T-cell (primary cell): Measurements from ENCODE around the gene SLC30A2. TPM values are rescaled to one million over a fixed set of nuclear protein-coding genes. Genes with fewer than 3 reads are reported as not detected.

Experiments used
- ATAC-seq, 4 experiments: fragments of 200-7000 bp in 3 of 4; fragments of 150-1000 bp in 1 of 4; cut with Tn5 transposase; replicated peaks in 1 of 4; 1 replicate in 3 of 4; 2 replicates in 1 of 4; pipeline ENCODE4 v1.10.0; 2021; ENCODE audit warnings: moderate library complexity in 3 of 4, mild to moderate bottlenecking in 2 of 4, moderate number of reproducible peaks in 1 of 4
- CTCF ChIA-PET, 2 donors: fragments of 300-600 bp; sonication (Branson Sonifier 250); formaldehyde crosslinking; loops; one replicate each; lab custom pipeline; 2022; ENCODE audit warnings: antibody characterized with exemption in 2 of 2; lab: Charles Lee
- POLR2A ChIA-PET, 2 donors: fragments of 300-600 bp; sonication (Branson Sonifier 250); formaldehyde crosslinking; loops; one replicate each; lab custom pipeline; 2022; ENCODE audit warnings: antibody characterized with exemption in 2 of 2; lab: Charles Lee
- DNase-seq, 35 experiments: peaks; one replicate each; pipeline versions ENCODE4 v3.0.0 to v3.0.0-alpha.2; 2013 to 2023
- H3K27ac ChIP-seq: one replicate; pipeline ENCODE4 v1.5.1; 2013; ENCODE audit warnings: low read length
- H3K27me3 ChIP-seq, 2 experiments: replicated peaks in 1 of 2; 1 replicate in 1 of 2; 2 replicates in 1 of 2; pipeline versions ENCODE4 v1.6.1 to v1.7.0; 2013; ENCODE audit warnings: low read length in 1 of 2, mixed read lengths in 1 of 2; ENCODE audit not compliant: control insufficient read depth in 2 of 2, insufficient read depth in 2 of 2; ENCODE audit errors: extremely low read depth in 1 of 2
- H3K36me3 ChIP-seq, 2 donors: 1 replicate in 1 of 2; 2 replicates in 1 of 2; pipeline versions ENCODE4 v1.6.1 to v1.7.0; 2013; ENCODE audit warnings: low read length in 1 of 2; ENCODE audit not compliant: control insufficient read depth in 2 of 2, insufficient read depth in 1 of 2; ENCODE audit errors: extremely low read depth in 1 of 2
- H3K4me1 ChIP-seq, 2 experiments: 1 replicate in 1 of 2; 2 replicates in 1 of 2; pipeline versions ENCODE4 v1.6.1 to v1.7.0; 2013; ENCODE audit warnings: low read length in 2 of 2, mixed read lengths in 1 of 2; ENCODE audit not compliant: insufficient read depth in 2 of 2, control insufficient read depth in 1 of 2; ENCODE audit errors: extremely low read depth in 1 of 2
- H3K4me3 ChIP-seq, 2 donors: 1 replicate in 1 of 2; 2 replicates in 1 of 2; pipeline versions ENCODE4 v1.5.1 to v1.7.0; 2013; ENCODE audit warnings: mild to moderate bottlenecking in 2 of 2, low read length in 1 of 2, moderate library complexity in 1 of 2; ENCODE audit not compliant: control insufficient read depth in 1 of 2; ENCODE audit errors: extremely low read depth in 1 of 2
- H3K9me3 ChIP-seq: 2 replicates; pipeline ENCODE4 v1.7.0; 2013
- H3K27ac Mint-ChIP-seq, 2 donors: one replicate each; pipeline ENCODE4 v1.8.0; 2020 to 2021; ENCODE audit warnings: mild to moderate bottlenecking in 2 of 2, mixed read lengths in 2 of 2
- H3K27me3 Mint-ChIP-seq, 2 donors: one replicate each; pipeline ENCODE4 v1.8.0; 2021 to 2022; ENCODE audit warnings: mixed read lengths in 2 of 2
- H3K36me3 Mint-ChIP-seq: one replicate; pipeline ENCODE4 v1.8.0; 2021; ENCODE audit warnings: mixed read lengths
- H3K4me1 Mint-ChIP-seq, 3 donors: one replicate each; pipeline ENCODE4 v1.8.0; 2020 to 2022; ENCODE audit warnings: mixed read lengths in 3 of 3, mild to moderate bottlenecking in 1 of 3
- H3K4me3 Mint-ChIP-seq, 3 donors: one replicate each; pipeline ENCODE4 v1.8.0; 2020 to 2022; ENCODE audit warnings: mild to moderate bottlenecking in 3 of 3, mixed read lengths in 3 of 3, moderate library complexity in 3 of 3
- H3K9me3 Mint-ChIP-seq, 3 donors: one replicate each; pipeline ENCODE4 v1.8.0; 2020 to 2022; ENCODE audit warnings: mixed read lengths in 3 of 3
- WGBS: methylation state at CpG from one replicate; pipeline ENCODE4 v1.1.5; 2013; ENCODE audit warnings: missing lambda C conversion rate; ENCODE audit not compliant: insufficient coverage; 5-methylcytosine and 5-hydroxymethylcytosine counted together
- total RNA-seq, 35 experiments: library from RNA in 6 of 35; stranded (reverse) in 6 of 35; fragments of 120-200 nt in 1 of 35; gene quantifications; one replicate each; pipeline versions ENCODE4 v1.2.1 to v1.2.4 and lab custom pipeline; 2013 to 2026

Gene SLC30A2
- total RNA-seq, 5 donors from 2014 or later (not counting 1 experiment from before 2014, with no cell fraction given) = 0.13 to 0.38 (median 0.19) TPM; not detected in 2

DNA sequence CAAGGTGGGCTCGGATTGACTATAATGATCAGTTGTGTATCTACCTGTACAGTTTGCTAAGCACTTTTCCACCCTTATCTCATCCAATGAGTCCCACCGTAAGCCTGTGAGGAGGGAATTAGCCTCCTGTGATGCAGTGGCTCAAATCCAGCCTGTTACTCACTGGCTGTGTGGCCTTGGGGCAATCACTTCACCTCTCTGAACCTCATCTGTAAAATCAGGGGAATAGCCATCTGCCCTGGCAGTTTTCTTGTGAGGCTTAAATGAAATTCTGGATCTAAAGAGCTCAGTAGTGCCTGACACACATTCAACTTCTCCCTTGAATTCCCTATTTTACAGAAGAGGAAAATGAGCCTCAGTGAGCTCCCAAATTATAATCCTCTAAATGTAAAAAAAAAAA lies 31.7 kb downstream of the SLC30A2 start:
- H3K4me3 ChIP-seq = no peak overlapping the region
- no peaks in the 10 kb centered on the region for H3K36me3 Mint-ChIP-seq
- no peaks in the 10 kb centered on the region for H3K9me3 ChIP-seq
- whole genome bisulfite sequencing = no CpG with 5 or more reads among the region's 2 CpGs
- POLR2A ChIA-PET = no interaction called here
- H3K27ac ChIP-seq = no peak overlapping the region
- H3K27ac Mint-ChIP-seq = no peak overlapping the region
- H3K4me1 Mint-ChIP-seq = peaks cover 1 to 10% (median 6%) of the 10 kb centered on the region in 3 donors
- peaks cover 0 to 12% of the 10 kb centered on the region in 2 experiments for H3K27me3 ChIP-seq
- H3K27me3 Mint-ChIP-seq = no peaks in the 10 kb centered on the region
- DNase-seq = no peak
- no peak for ATAC-seq
- H3K4me3 Mint-ChIP-seq = no peak overlapping the region
- H3K36me3 ChIP-seq = no peaks in the 10 kb centered on the region
- CTCF ChIA-PET = interaction anchor here in 1 of 2 donors (0.7 kb wide), 1 partner anchor 116 kb away, joined by 5 read pairs; no protein-coding TSS in a partner anchor
- peaks cover 5 to 10% of the 10 kb centered on the region in 2 experiments for H3K4me1 ChIP-seq
- no peaks in the 10 kb centered on the region for H3K9me3 Mint-ChIP-seq

DNA sequence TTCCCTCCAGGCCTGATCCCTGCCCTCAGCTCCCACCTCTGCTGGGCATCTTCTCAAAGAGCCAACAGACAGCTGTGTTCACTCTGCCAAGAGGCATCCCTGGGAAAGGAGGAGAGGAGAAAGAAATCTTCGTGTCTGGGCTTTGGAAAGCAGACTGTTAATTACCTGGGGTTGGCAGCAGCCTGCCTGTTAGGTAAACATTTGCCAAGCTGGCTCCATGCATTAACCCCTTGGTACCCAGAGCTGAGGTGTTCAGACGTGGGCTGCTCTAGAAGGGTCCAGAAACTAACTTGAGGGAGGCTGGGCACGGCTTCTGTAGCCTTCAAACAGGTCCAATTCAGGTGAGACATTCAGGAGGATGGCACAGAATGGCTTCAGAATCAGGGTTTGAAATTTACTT lies 33.1 kb downstream of the SLC30A2 start:
- H3K4me1 Mint-ChIP-seq = peaks cover 1 to 10% (median 6%) of the 10 kb centered on the region in 3 donors
- H3K27ac Mint-ChIP-seq = no peak overlapping the region
- 73% methylated on average over 3 of the region's 3 CpGs for WGBS
- POLR2A ChIA-PET = interaction anchor here in 1 of 2 donors (0.6 kb wide), 1 partner anchor 129 kb away, joined by 3 read pairs; no protein-coding TSS in a partner anchor
- no peak overlapping the region for H3K27ac ChIP-seq
- no peaks in the 10 kb centered on the region for H3K36me3 Mint-ChIP-seq
- H3K27me3 ChIP-seq = peaks cover 0 to 13% of the 10 kb centered on the region in 2 experiments
- H3K9me3 ChIP-seq = no peaks in the 10 kb centered on the region
- H3K9me3 Mint-ChIP-seq = no peaks in the 10 kb centered on the region
- CTCF ChIA-PET = no interaction called here
- H3K36me3 ChIP-seq = no peaks in the 10 kb centered on the region
- H3K4me3 Mint-ChIP-seq = no peak overlapping the region
- ATAC-seq (no peak), DNase-seq (no peak)
- no peak overlapping the region for H3K4me3 ChIP-seq
- H3K4me1 ChIP-seq = peaks cover 5 to 10% of the 10 kb centered on the region in 2 experiments
- no peaks in the 10 kb centered on the region for H3K27me3 Mint-ChIP-seq

DNA sequence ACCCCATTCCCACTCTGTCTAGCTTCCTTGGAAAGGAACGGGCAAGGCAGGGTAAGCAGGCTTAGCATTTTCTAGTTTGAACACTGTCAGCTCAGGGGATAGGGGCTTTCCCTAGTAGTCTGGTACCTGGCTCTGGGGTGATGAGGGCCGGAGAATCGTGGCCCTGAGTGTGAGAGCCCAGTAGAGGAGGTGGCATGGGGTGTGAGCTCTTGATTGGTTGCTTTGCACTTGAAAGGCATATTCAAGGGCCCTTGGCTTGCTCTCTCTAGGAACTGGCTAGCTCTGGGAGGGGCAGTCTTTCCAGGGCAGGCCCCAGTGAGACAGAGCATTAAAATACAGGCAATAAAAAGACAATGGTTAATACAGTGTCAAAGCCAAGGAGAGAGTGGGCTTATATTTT lies 35.1 kb downstream of the SLC30A2 start:
- Mint-ChIP-seq H3K4me3 (no peak overlapping the region), H3K27me3 (peaks cover 5% of the 10 kb centered on the region in 2 donors), H3K4me1 (no peaks in the 10 kb centered on the region), H3K27ac (no peak overlapping the region), H3K36me3 (no peaks in the 10 kb centered on the region), H3K9me3 (no peaks in the 10 kb centered on the region)
- DNase-seq (no peak), ATAC-seq (no peak)
- H3K27me3 ChIP-seq = peaks cover 0 to 20% of the 10 kb centered on the region in 2 experiments
- no peak overlapping the region for H3K4me3 ChIP-seq
- ChIA-PET CTCF (interaction anchor here (0.5 to 1.3 kb wide), 3 partner anchors 96 to 115 kb away, joined by 3 to 5 read pairs (median 3); no protein-coding TSS in a partner anchor), POLR2A (no interaction called here)
- H3K36me3 ChIP-seq = no peaks in the 10 kb centered on the region
- WGBS = 73% methylated on average over 2 of the region's 3 CpGs
- no peak overlapping the region for H3K27ac ChIP-seq
- no peaks in the 10 kb centered on the region for H3K9me3 ChIP-seq
- no peaks in the 10 kb centered on the region for H3K4me1 ChIP-seq

DNA sequence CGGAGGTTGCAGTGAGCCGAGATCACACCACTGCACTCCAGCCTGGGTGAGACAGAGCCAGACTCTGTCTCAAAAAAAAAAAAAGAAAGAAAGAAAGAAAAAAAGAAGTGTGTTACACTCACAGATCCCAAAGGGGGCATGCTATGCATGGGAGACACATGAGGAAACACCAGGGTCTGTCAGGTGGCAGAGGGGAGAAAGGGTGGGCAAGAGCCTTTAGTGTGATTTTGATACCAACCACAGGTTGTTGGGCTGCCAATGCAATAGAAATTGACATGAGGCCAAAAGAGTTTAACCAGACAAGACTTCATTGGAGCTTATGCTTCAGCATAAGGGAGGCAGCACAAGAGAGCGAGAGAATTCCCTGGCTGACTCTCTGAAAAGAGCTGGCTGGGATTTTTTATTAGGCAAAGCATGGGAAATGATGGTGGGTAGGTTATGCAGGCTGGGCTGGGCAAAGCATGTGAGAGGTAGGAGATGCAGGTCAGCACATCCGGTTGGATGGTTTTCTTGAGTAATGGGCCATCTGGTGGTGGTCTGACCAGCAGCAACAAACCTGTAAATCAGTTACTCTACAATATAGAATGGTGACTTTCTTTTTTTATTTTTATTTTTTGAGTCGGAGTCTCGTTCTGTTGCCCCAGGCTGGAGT lies 36.0 kb downstream of the SLC30A2 start:
- no peak for ATAC-seq
- no peaks in the 10 kb centered on the region for H3K36me3 ChIP-seq
- ChIA-PET CTCF (interaction anchor here (0.5 to 1.3 kb wide), 5 partner anchors 16 to 114 kb away, joined by 3 to 7 read pairs (median 4); no protein-coding TSS in a partner anchor), POLR2A (interaction anchor here in 1 of 2 donors (0.7 kb wide), 1 partner anchor 115 kb away, joined by 6 read pairs; no protein-coding TSS in a partner anchor)
- Mint-ChIP-seq H3K4me3 (no peak overlapping the region), H3K27me3 (peaks cover 5% of the 10 kb centered on the region in 2 donors), H3K9me3 (no peaks in the 10 kb centered on the region), H3K4me1 (no peaks in the 10 kb centered on the region), H3K36me3 (no peaks in the 10 kb centered on the region), H3K27ac (peak overlapping the region in 1 of 2 donors; percentile 1)
- H3K9me3 ChIP-seq = no peaks in the 10 kb centered on the region
- DNase-seq = no peak
- H3K4me1 ChIP-seq = no peaks in the 10 kb centered on the region
- 92% methylated on average over 3 of the region's 6 CpGs for WGBS
- H3K27me3 ChIP-seq = peaks cover 0 to 24% of the 10 kb centered on the region in 2 experiments
- no peak overlapping the region for H3K4me3 ChIP-seq
- no peak overlapping the region for H3K27ac ChIP-seq

DNA sequence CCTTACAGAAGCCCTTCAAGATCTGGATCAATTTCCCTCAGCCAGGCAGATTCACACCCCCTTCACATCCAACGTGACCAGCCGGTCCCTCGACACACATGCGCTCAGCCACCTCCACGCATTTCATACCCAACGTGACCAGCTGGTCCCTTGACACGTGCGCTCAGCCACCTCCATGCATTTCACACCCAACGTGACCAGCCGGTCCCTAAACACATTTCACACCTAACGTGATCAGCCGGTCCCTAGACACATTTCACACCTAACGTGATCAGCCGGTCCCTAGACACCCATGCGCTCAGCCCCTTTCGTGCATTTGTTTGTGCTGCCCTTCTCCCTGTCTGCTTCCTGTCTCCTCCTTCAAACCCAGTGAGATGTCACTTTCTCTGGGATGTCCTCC lies 39.2 kb downstream of the SLC30A2 start:
- peaks cover 5 to 8% of the 10 kb centered on the region in 2 donors for H3K27me3 Mint-ChIP-seq
- no peaks in the 10 kb centered on the region for H3K36me3 ChIP-seq
- no peaks in the 10 kb centered on the region for H3K4me1 ChIP-seq
- H3K9me3 ChIP-seq = no peaks in the 10 kb centered on the region
- no peak overlapping the region for H3K27ac Mint-ChIP-seq
- 87% methylated on average over 16 of the region's 16 CpGs for WGBS
- peak overlapping the region in 1 of 3 donors; percentile 1 for H3K4me3 Mint-ChIP-seq
- CTCF ChIA-PET = interaction anchor here in 1 of 2 donors (0.6 kb wide), 1 partner anchor 152 kb away, joined by 4 read pairs; no protein-coding TSS in a partner anchor
- H3K27me3 ChIP-seq = peaks cover 0 to 20% of the 10 kb centered on the region in 2 experiments
- H3K4me1 Mint-ChIP-seq = no peaks in the 10 kb centered on the region
- H3K27ac ChIP-seq = no peak overlapping the region
- no peaks in the 10 kb centered on the region for H3K36me3 Mint-ChIP-seq
- DNase-seq (no peak), ATAC-seq (no peak)
- no peaks in the 10 kb centered on the region for H3K9me3 Mint-ChIP-seq
- POLR2A ChIA-PET = no interaction called here
- H3K4me3 ChIP-seq = no peak overlapping the region

DNA sequence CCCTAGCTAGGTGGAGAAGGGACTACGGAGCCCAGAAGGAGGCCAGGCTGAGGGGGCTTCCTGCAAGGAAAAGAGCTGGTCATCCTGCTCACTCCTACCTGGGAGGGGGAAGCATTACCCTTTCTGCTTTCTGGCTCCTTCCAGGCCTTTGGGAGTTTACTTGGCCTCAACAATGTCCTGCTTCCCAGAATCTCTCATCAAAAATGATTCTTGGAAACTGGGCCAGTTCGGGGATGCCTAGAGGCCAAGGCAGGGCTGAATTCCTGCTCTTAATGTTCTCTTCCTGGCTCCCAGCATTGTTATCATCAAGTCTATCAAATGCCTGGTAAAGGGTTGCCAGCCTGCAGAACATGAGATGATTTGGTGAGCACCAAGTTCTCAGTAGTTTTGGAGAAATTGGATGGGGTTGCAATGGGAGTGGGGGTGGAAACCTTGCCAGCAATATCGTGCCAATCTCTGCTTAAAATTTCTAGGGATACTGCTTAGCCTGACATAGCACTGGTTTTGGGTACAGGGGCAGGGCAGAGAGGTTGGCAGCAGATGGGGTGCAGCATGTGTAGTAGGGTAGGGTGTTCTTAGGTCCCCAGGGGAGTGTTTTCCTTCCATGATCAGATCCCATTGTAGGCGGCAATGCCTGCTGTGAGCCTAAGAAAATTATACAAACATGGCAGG lies 40.3 kb downstream of the SLC30A2 start:
- POLR2A ChIA-PET = no interaction called here
- Histone ChIP-seq H3K4me1 (no peaks in the 10 kb centered on the region), H3K9me3 (no peaks in the 10 kb centered on the region), H3K4me3 (no peak overlapping the region), H3K27ac (no peak overlapping the region), H3K27me3 (peaks cover 0 to 14% of the 10 kb centered on the region in 2 experiments), H3K36me3 (no peaks in the 10 kb centered on the region)
- ATAC-seq = no peak
- H3K27me3 Mint-ChIP-seq = peaks cover 5 to 8% of the 10 kb centered on the region in 2 donors
- no peak for DNase-seq
- no peaks in the 10 kb centered on the region for H3K36me3 Mint-ChIP-seq
- H3K4me3 Mint-ChIP-seq = no peak overlapping the region
- no peaks in the 10 kb centered on the region for H3K4me1 Mint-ChIP-seq
- H3K27ac Mint-ChIP-seq = no peak overlapping the region
- H3K9me3 Mint-ChIP-seq = no peaks in the 10 kb centered on the region
- WGBS = 71% methylated on average over 3 of the region's 4 CpGs
- CTCF ChIA-PET = no interaction called here
